ENCODE measurements around the gene EPN1. TPM values are rescaled to one million over a fixed set of nuclear protein-coding genes. Genes with fewer than 3 reads are reported as not detected.

EPN1 gene
- total and polyA plus RNA-seq, 2 of the 8 experiments (the other 6 are each of a cell fraction or from before 2014, with no cell fraction given): 49.6 to 200 TPM

- no peak for DNase-seq (ENCODE audit: low read depth in 1 of 2, low spot score in 2 of 2)
Observed at GRCh38 chr19:55652311-55653128, 22.5 kb upstream of the EPN1 start.

More at GRCh38 chr19:55652311-55653128, 22.5 kb upstream of the EPN1 start:
- H2BK15ac ChIP-seq (ENCODE audit: low read length): no peak overlapping the region
- no peak overlapping the region for H2BK12ac ChIP-seq (ENCODE audit: low read depth, low read length)
- H3K23ac ChIP-seq (ENCODE audit: insufficient read length): no peak overlapping the region
- no peaks in the 10 kb centered on the region for H3K27me3 ChIP-seq (replicated peaks in 1 of 4; ENCODE audit: control insufficient read depth in 3 of 4, extremely low read depth in 1 of 4, insufficient read depth in 3 of 4, low read length in 3 of 4)
- WGBS, 2 experiments (ENCODE audit: extremely low coverage in 1 of 2, insufficient coverage in 1 of 2, insufficient read length in 1 of 2, insufficient replicate concordance in 2 of 2, low coverage in 1 of 2, low lambda C conversion rate in 2 of 2, missing lambda C conversion rate in 1 of 2): 71% methylated on average over 29 of the region's 71 CpGs; no CpG with 5 or more reads in 1 of the 2 experiments
- FAIRE-seq: no peak
- peaks cover 2% of the 10 kb centered on the region; the same call in 1 of the 2 replicates for H3K79me1 ChIP-seq (ENCODE audit: low read depth, low read length)
- no peak overlapping the region for H3K14ac ChIP-seq (ENCODE audit: insufficient read length)
- H4K5ac ChIP-seq (ENCODE audit: insufficient read length, low read depth, low read length): no peak overlapping the region
- H3K18ac ChIP-seq (ENCODE audit: extremely low read depth, low read length): no peak overlapping the region; the same call in 1 of the 2 replicates
- H2BK5ac ChIP-seq (ENCODE audit: low read depth, low read length): 0 out of 2 replicates have a peak overlapping the region, but pooled peaks have one; percentile 4
- peaks cover 1 to 5% of the 10 kb centered on the region in 2 experiments for H4K20me1 ChIP-seq (replicated peaks in 1 of 2; ENCODE audit: control insufficient read depth in 1 of 2, insufficient read depth in 2 of 2, low read length in 2 of 2)
- H3K36me3 ChIP-seq (ENCODE audit: control insufficient read depth in 2 of 4, insufficient read depth in 4 of 4, low read length in 3 of 4): 0 out of 8 replicates have a peak, but pooled peaks cover 0 to 3% (median 0%) of the 10 kb centered on the region in 4 experiments
- H2BK120ac ChIP-seq (replicated peaks; ENCODE audit: low read depth, low read length): no peak overlapping the region
- peak overlapping the region; percentile 28 for H4K8ac ChIP-seq (ENCODE audit: extremely low read depth, insufficient read depth, low read length)
- H3K56ac ChIP-seq (replicated peaks; ENCODE audit: insufficient read length, low read depth, low read length): no peak overlapping the region
- no peak overlapping the region for H3K27ac ChIP-seq (ENCODE audit: low read depth, low read length)
- peak overlapping the region; percentile 55 for H4K91ac ChIP-seq (replicated peaks; ENCODE audit: insufficient read length, low read length)
- H2AK5ac ChIP-seq (ENCODE audit: low read depth, low read length): no peak overlapping the region
- peak overlapping the region; percentile 78 to 94 for H3K4me2 ChIP-seq (ENCODE audit: insufficient read depth in 1 of 2, low read depth in 2 of 2, low read length in 2 of 2)
- peaks cover 20 to 22% of the 10 kb centered on the region in 2 experiments for H3K79me2 ChIP-seq (ENCODE audit: control insufficient read depth in 1 of 2, insufficient read depth in 2 of 2, low read length in 2 of 2)
- H2AFZ ChIP-seq (ENCODE audit: low read length): no peak overlapping the region
- peak overlapping the region in 3 of 4 experiments; percentile 14 to 81 (median 29); a peak in 5 of 8 replicates for H3K4me3 ChIP-seq (ENCODE audit: extremely low read depth in 1 of 4, insufficient read depth in 2 of 4, low read depth in 3 of 4, low read length in 4 of 4)
- H3K23me2 ChIP-seq (ENCODE audit: low read depth, low read length): peaks cover 19% of the 10 kb centered on the region
- H3K9me3 ChIP-seq (ENCODE audit: insufficient read depth in 2 of 2, low read depth in 1 of 2, low read length in 1 of 2): no peaks in the 10 kb centered on the region
- TF ChIP-seq, protein P1, sequence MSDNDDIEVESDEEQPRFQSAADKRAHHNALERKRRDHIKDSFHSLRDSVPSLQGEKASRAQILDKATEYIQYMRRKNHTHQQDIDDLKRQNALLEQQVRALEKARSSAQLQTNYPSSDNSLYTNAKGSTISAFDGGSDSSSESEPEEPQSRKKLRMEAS (IDR thresholded peaks at IDR 0.05): peak; percentile 33; the same call in 1 of the 2 replicates
- TF ChIP-seq, protein P2, sequence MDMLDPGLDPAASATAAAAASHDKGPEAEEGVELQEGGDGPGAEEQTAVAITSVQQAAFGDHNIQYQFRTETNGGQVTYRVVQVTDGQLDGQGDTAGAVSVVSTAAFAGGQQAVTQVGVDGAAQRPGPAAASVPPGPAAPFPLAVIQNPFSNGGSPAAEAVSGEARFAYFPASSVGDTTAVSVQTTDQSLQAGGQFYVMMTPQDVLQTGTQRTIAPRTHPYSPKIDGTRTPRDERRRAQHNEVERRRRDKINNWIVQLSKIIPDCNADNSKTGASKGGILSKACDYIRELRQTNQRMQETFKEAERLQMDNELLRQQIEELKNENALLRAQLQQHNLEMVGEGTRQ (IDR thresholded peaks at IDR 0.05; ENCODE audit: low read length): no peak
- TF ChIP-seq E2F6 (IDR thresholded peaks at IDR 0.05): peak; percentile 34; the same call in 1 of the 2 replicates
- no peak overlapping the region for H3K4ac ChIP-seq (replicated peaks; ENCODE audit: insufficient read length, low read depth, low read length)
- CTCF ChIA-PET (ENCODE audit: partially characterized antibody): interaction anchor here (0.6 to 2.2 kb wide), 16 partner anchors 9 to 663 kb away, joined by 3 to 31 read pairs (median 3); partner anchors contain the start of genes TMEM190 and ZNF581
- no peak overlapping the region for H2BK20ac ChIP-seq (ENCODE audit: low read length)
- 0 out of 7 replicates have a peak overlapping the region, but pooled peaks of 1 of the 4 experiments have one; percentile 12 for H3K9ac ChIP-seq (replicated peaks in 1 of 4; ENCODE audit: extremely low read depth in 1 of 4, low read depth in 3 of 4, low read length in 3 of 4)
- peaks cover 3 to 15% (median 10%) of the 10 kb centered on the region in 4 experiments; a peak in 6 of 7 replicates for H3K4me1 ChIP-seq (replicated peaks in 1 of 4; ENCODE audit: control insufficient read depth in 3 of 4, insufficient read depth in 4 of 4, low read length in 3 of 4)
- POLR2A ChIA-PET (ENCODE audit: partially characterized antibody): interaction anchor here (0.6 to 2.5 kb wide), 11 partner anchors 8 to 264 kb away, joined by 3 to 11 read pairs (median 3); partner anchors contain the start of gene ZNF580

Measured in H1 (cell line).